ENCODE results near the gene YLPM1. TPM values are rescaled to one million over a fixed set of nuclear protein-coding genes. Genes with fewer than 3 reads are reported as not detected.

The YLPM1 gene
- total RNA-seq, 4 donors from 2014 or later: 35.0 to 42.7 (median 37.5) TPM

- no peak for DNase-seq (ENCODE audit: low spot score in 2 of 2)
- 80 to 87% methylated on average over 3 of the region's 3 CpGs for WGBS, 2 donors
- TF ChIP-seq CTCF (IDR thresholded peaks at IDR 0.05) (no peak), POLR2A (IDR thresholded peaks at IDR 0.05) (no peak)
- intact Hi-C loops (cut with DNase I; ENCODE audit: low total_unique reads): no loop called here
- no peak overlapping the region for H3K4me3 ChIP-seq (ENCODE audit: low read depth, poor library complexity, severe bottlenecking)
Measured at GRCh38 chr14:74866708-74867389, 103.7 kb downstream of the YLPM1 start.

- DNase-seq (ENCODE audit: low spot score in 2 of 2): peak; percentile 41 to 87
- intact Hi-C loops (cut with DNase I; ENCODE audit: low total_unique reads): no loop called here
- 37 to 38% methylated on average over 5 of the region's 5 CpGs for WGBS, 2 donors
- H3K4me3 ChIP-seq (ENCODE audit: low read depth, poor library complexity, severe bottlenecking): no peak overlapping the region
- no peak for TF ChIP-seq POLR2A (IDR thresholded peaks at IDR 0.05)
- no peak for TF ChIP-seq CTCF (IDR thresholded peaks at IDR 0.05)
Measured at GRCh38 chr14:74867673-74868072, 104.6 kb downstream of the YLPM1 start.

GRCh38 chr14:74868739-74869138, 105.6 kb downstream of the YLPM1 start:
- WGBS, 2 donors: 92 to 95% methylated on average over 8 of the region's 8 CpGs
- H3K4me3 ChIP-seq (ENCODE audit: low read depth, poor library complexity, severe bottlenecking): no peak overlapping the region
- no peak for DNase-seq (ENCODE audit: low spot score in 2 of 2)
- TF ChIP-seq POLR2A (IDR thresholded peaks at IDR 0.05): no peak
- no peak for TF ChIP-seq CTCF (IDR thresholded peaks at IDR 0.05)
- intact Hi-C loops (cut with DNase I; ENCODE audit: low total_unique reads): no loop called here

- whole genome bisulfite sequencing, 2 donors: 87 to 95% methylated on average over 4 of the region's 4 CpGs
- TF ChIP-seq POLR2A (IDR thresholded peaks at IDR 0.05) (no peak), CTCF (IDR thresholded peaks at IDR 0.05) (no peak)
- no peak overlapping the region for H3K4me3 ChIP-seq (ENCODE audit: low read depth, poor library complexity, severe bottlenecking)
- intact Hi-C loops (cut with DNase I; ENCODE audit: low total_unique reads): no loop called here
- no peak for DNase-seq (ENCODE audit: low spot score in 2 of 2)
Measured at GRCh38 chr14:74871819-74872218, 108.7 kb downstream of the YLPM1 start.

GRCh38 chr14:74875204-74875603, 112.1 kb downstream of the YLPM1 start:
- no peak for TF ChIP-seq POLR2A (IDR thresholded peaks at IDR 0.05)
- TF ChIP-seq CTCF (IDR thresholded peaks at IDR 0.05): no peak
- no peak overlapping the region for H3K4me3 ChIP-seq (ENCODE audit: low read depth, poor library complexity, severe bottlenecking)
- 94 to 95% methylated on average over 5 of the region's 5 CpGs for WGBS, 2 donors
- intact Hi-C loops (cut with DNase I; ENCODE audit: low total_unique reads): no loop called here
- DNase-seq (ENCODE audit: low spot score in 2 of 2): no peak
